Tibial nerve (tissue), 4 donors: ENCODE results near the gene HS6ST3. TPM values are rescaled to one million over a fixed set of nuclear protein-coding genes. Genes with fewer than 3 reads are reported as not detected.

Source experiments
- DNase-seq, 2 donors: peaks; one replicate each; pipeline ENCODE4 v3.0.0-alpha.2; 2019; ENCODE audit warnings: low spot score in 2 of 2
- H3K27ac ChIP-seq, 4 donors: fragments of 200-600 bp; sonication (generic) in 3 of 4; one replicate each; pipeline ENCODE4 v1.5.1; 2017 to 2019; ENCODE audit warnings: mild to moderate bottlenecking in 1 of 4
- H3K27me3 ChIP-seq, 2 donors: fragments of 200-600 bp; sonication (generic) in 1 of 2; one replicate each; pipeline versions ENCODE4 v1.5.1 to v1.6.0; 2017 to 2019
- H3K36me3 ChIP-seq, 3 donors: fragments of 200-600 bp; sonication (generic); one replicate each; pipeline ENCODE4 v1.5.1; 2018 to 2019
- H3K4me1 ChIP-seq, 4 donors: fragments of 200-600 bp; sonication (generic) in 3 of 4; one replicate each; pipeline ENCODE4 v1.5.1; 2017 to 2019
- H3K4me3 ChIP-seq, 4 donors: fragments of 200-600 bp; sonication (generic) in 3 of 4; one replicate each; pipeline ENCODE4 v1.5.1; 2017 to 2019; ENCODE audit warnings: mild to moderate bottlenecking in 1 of 4, moderate library complexity in 1 of 4
- H3K9me3 ChIP-seq, 4 donors: fragments of 200-600 bp; sonication (generic) in 3 of 4; one replicate each; pipeline ENCODE4 v1.5.1; 2017 to 2019
- EP300 ChIP-seq, 2 donors: sonication (generic); formaldehyde crosslinking; IDR thresholded peaks; one replicate each; pipeline ENCODE4 v1.6.1; 2017; ENCODE audit warnings: antibody characterized with exemption in 2 of 2, mild to moderate bottlenecking in 1 of 2
- POLR2A ChIP-seq, 2 donors: fragments of 450-650 bp; IDR thresholded peaks; one replicate each; pipeline ENCODE4 v1.6.1; 2017; ENCODE audit warnings: antibody characterized with exemption in 2 of 2, mild to moderate bottlenecking in 2 of 2, moderate library complexity in 2 of 2
- WGBS, 2 donors: methylation state at CpG; one replicate each; pipeline ENCODE4 v1.1.5; 2018; 5-methylcytosine and 5-hydroxymethylcytosine counted together
- total RNA-seq, 4 donors: library from RNA; depleted of rRNA; stranded (reverse); fragments of >200 nt; gene quantifications; one replicate each; pipeline ENCODE4 v1.1.0, GENCODE V29; 2016
- TF ChIP-seq, protein P1 (sequence below), 5 experiments: fragments of 200-600 bp in 3 of 5; fragments of 450-650 bp in 2 of 5; sonication (generic) in 3 of 5; IDR thresholded peaks; one replicate each; pipeline ENCODE4 v1.5.1; 2016 to 2019; ENCODE audit warnings: antibody characterized with exemption in 5 of 5, mild to moderate bottlenecking in 3 of 5, moderate library complexity in 2 of 5

The HS6ST3 gene
- total RNA-seq, 4 donors from 2014 or later, result 0.21 to 1.1 (median 0.79) TPM

DNA sequence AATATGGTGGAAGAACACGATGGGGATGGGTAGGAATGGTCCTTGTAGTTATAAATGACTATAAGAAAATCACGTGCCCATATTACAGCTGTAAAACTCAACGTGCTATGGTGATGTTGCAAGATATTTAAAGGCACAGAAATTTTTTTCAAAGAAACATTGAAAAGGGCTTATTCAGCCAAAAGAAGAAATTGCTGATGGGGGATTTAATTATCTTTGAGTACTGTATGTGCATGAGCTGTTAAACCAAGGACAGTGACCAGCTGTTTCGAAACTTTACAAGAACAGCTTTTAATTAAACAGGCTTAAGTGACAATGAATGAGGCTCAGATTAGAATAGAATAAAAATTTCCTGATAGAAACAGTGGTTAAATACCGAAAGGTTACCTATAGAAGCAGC lies 339.0 kb downstream of the HS6ST3 start:
- Histone ChIP-seq H3K4me1 (no peaks in the 10 kb centered on the region), H3K36me3 (no peaks in the 10 kb centered on the region), H3K27me3 (no peaks in the 10 kb centered on the region), H3K27ac (no peak overlapping the region), H3K9me3 (no peaks in the 10 kb centered on the region), H3K4me3 (no peak overlapping the region)
- 64 to 67% methylated on average over 5 of the region's 5 CpGs for WGBS, 2 donors
- TF ChIP-seq POLR2A (IDR thresholded peaks at IDR 0.05), result no peak
- no peak for TF ChIP-seq EP300 (IDR thresholded peaks at IDR 0.05)
- TF ChIP-seq, protein P1, sequence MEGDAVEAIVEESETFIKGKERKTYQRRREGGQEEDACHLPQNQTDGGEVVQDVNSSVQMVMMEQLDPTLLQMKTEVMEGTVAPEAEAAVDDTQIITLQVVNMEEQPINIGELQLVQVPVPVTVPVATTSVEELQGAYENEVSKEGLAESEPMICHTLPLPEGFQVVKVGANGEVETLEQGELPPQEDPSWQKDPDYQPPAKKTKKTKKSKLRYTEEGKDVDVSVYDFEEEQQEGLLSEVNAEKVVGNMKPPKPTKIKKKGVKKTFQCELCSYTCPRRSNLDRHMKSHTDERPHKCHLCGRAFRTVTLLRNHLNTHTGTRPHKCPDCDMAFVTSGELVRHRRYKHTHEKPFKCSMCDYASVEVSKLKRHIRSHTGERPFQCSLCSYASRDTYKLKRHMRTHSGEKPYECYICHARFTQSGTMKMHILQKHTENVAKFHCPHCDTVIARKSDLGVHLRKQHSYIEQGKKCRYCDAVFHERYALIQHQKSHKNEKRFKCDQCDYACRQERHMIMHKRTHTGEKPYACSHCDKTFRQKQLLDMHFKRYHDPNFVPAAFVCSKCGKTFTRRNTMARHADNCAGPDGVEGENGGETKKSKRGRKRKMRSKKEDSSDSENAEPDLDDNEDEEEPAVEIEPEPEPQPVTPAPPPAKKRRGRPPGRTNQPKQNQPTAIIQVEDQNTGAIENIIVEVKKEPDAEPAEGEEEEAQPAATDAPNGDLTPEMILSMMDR (IDR thresholded peaks at IDR 0.05), result no peak
- DNase-seq, result no peak

DNA sequence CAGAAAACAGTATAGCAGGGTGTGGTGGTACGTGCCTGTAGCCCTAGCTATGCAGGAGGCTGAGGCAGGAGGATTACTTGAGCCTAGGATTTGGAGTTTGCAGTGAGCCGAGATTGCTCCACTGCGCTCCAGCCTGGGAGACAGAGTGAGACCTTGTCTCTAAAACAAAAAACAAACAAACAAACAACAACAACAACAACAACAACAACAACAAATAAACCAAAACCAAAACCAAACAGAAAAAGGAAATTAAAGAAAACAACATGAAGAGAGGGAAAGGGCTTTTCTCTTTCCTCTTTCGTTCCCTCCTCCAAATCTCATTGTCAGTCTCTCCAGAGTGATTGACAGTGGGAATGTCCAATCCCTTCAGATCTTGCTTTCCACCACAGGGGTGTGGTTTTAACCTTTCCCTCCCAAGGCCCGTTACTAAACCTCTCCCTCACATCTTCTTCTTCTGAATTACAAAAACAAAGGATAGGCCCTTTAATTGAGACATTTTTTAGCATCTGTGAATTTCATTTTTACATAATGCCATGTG lies 341.2 kb downstream of the HS6ST3 start:
- no peak overlapping the region for H3K27ac ChIP-seq
- DNase-seq, result no peak
- no peaks in the 10 kb centered on the region for H3K4me1 ChIP-seq
- WGBS, 2 donors, result 74 to 86% methylated on average over 5 of the region's 5 CpGs
- H3K4me3 ChIP-seq, result no peak overlapping the region
- no peaks in the 10 kb centered on the region for H3K9me3 ChIP-seq
- no peaks in the 10 kb centered on the region for H3K36me3 ChIP-seq
- H3K27me3 ChIP-seq, result no peaks in the 10 kb centered on the region
- TF ChIP-seq, protein P1 (IDR thresholded peaks at IDR 0.05), result no peak
- TF ChIP-seq POLR2A (IDR thresholded peaks at IDR 0.05), result no peak
- TF ChIP-seq EP300 (IDR thresholded peaks at IDR 0.05), result no peak

DNA sequence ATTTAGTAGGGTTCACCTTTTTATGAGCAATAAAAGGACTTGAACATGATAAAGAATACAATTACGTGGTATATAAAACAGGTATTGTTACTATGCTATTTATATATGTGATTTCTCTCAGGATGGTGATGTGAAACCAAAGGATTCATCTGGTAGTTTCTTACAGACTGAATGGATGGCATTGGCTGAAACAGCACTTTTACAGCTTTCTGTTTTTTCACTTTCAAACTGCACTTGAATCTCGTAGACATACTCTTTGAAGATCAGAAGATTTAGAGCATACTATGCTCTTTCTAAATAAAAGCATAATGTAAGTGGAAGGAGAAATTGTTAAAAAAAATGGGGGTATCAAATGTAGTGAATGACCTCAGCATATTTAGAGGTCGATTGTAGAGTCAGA lies 354.8 kb downstream of the HS6ST3 start:
- H3K4me1 ChIP-seq, result no peaks in the 10 kb centered on the region
- no peak overlapping the region for H3K27ac ChIP-seq
- no peaks in the 10 kb centered on the region for H3K27me3 ChIP-seq
- no peaks in the 10 kb centered on the region for H3K9me3 ChIP-seq
- WGBS, 2 donors, result 49 to 55% methylated on average over 3 of the region's 3 CpGs
- no peak for TF ChIP-seq EP300 (IDR thresholded peaks at IDR 0.05)
- no peak for TF ChIP-seq POLR2A (IDR thresholded peaks at IDR 0.05)
- TF ChIP-seq, protein P1 (IDR thresholded peaks at IDR 0.05), result no peak
- no peaks in the 10 kb centered on the region for H3K36me3 ChIP-seq
- no peak for DNase-seq
- H3K4me3 ChIP-seq, result no peak overlapping the region

DNA sequence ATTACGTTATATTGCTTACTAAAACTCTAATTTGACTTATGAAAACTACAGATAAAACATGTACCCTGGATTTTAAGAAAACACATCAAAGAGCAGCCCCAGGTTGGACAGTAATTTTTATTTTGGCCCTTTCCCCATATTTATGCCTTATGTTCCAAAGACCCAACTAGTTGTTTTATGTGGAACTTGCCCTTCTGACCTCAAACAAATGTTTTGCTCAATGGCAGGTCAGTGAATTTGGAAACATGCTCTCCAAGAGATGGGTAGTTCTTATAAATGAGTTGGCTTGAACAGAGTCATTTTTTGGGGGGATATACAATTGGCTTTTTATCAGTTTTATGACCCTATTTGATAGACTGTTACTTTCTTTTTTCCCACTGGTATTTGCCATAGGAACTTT lies 360.0 kb downstream of the HS6ST3 start:
- H3K27ac ChIP-seq, result no peak overlapping the region
- H3K9me3 ChIP-seq, result no peaks in the 10 kb centered on the region
- TF ChIP-seq POLR2A (IDR thresholded peaks at IDR 0.05) (no peak), EP300 (IDR thresholded peaks at IDR 0.05) (no peak)
- TF ChIP-seq, protein P1 (IDR thresholded peaks at IDR 0.05), result no peak
- WGBS, 2 donors, result 85 to 90% methylated on average over 1 of the region's 1 CpG
- no peak for DNase-seq
- H3K4me3 ChIP-seq, result no peak overlapping the region
- no peaks in the 10 kb centered on the region for H3K36me3 ChIP-seq
- H3K4me1 ChIP-seq, result no peaks in the 10 kb centered on the region
- no peaks in the 10 kb centered on the region for H3K27me3 ChIP-seq

DNA sequence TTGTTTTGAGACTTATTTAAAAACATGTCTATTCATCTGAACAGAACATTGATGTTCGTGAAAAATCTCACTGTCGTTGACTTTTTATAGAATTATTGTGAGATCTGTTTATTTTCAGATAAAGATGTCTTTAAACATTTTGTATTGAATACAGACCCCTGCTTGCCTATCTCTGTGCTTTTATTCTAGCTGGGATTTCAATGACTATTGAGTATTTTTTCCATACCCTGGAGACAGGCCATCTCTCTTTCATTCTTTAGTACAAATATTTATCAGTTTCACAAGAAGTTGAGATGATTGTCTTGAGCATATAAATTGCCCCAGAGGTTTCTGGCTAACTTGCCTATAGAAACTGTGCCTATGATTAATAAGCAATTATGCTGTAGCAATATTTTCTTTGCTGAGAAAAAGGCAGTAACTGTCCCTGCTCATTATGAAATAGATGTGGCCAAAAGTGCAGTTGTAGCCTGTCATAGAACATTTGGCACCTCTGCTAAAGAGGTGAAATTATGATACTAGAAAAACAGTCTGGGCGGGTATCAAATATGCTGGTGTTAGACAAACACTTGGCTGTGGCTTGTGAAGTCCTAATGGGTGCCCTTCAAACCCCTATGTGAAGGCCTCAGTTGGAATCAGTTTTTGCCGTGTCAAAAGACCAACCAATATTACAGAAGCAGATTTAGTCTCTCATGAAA lies 360.6 kb downstream of the HS6ST3 start:
- Histone ChIP-seq H3K27ac (no peak overlapping the region), H3K27me3 (no peaks in the 10 kb centered on the region), H3K4me1 (no peaks in the 10 kb centered on the region), H3K9me3 (no peaks in the 10 kb centered on the region), H3K36me3 (no peaks in the 10 kb centered on the region), H3K4me3 (no peak overlapping the region)
- 63% methylated on average over 4 of the region's 4 CpGs for WGBS, 2 donors
- TF ChIP-seq, protein P1 (IDR thresholded peaks at IDR 0.05), result no peak
- TF ChIP-seq POLR2A (IDR thresholded peaks at IDR 0.05) (no peak), EP300 (IDR thresholded peaks at IDR 0.05) (no peak)
- DNase-seq, result no peak
